Right atrium auricular region (tissue), 2 donors: ENCODE measurements around the gene SLC18A3. TPM values are rescaled to one million over a fixed set of nuclear protein-coding genes. Genes with fewer than 3 reads are reported as not detected.

ENCODE experiments used
- DNase-seq: peaks from one replicate; pipeline ENCODE4 v3.0.0-alpha.2; 2019; ENCODE audit warnings: low spot score
- H3K27ac ChIP-seq, 2 donors: fragments of 200-600 bp; sonication (generic); 1 replicate in 1 of 2; 2 replicates in 1 of 2; pipeline ENCODE4 v1.5.1; 2016 to 2019
- H3K27me3 ChIP-seq, 2 donors: fragments of 200-600 bp; sonication (generic); one replicate each; pipeline versions ENCODE4 v1.5.1 to v1.6.0; 2017 to 2019
- H3K36me3 ChIP-seq: fragments of 200-600 bp; sonication (generic); one replicate; pipeline ENCODE4 v1.5.1; 2016
- H3K4me1 ChIP-seq, 2 donors: fragments of 200-600 bp; sonication (generic); one replicate each; pipeline versions ENCODE4 v1.5.1 to v1.6.0; 2017 to 2019
- H3K4me3 ChIP-seq, 2 donors: fragments of 200-600 bp; sonication (generic); 1 replicate in 1 of 2; 2 replicates in 1 of 2; pipeline ENCODE4 v1.5.1; 2017 to 2019; ENCODE audit warnings: mild to moderate bottlenecking in 1 of 2, moderate library complexity in 1 of 2
- H3K9me3 ChIP-seq, 2 donors: fragments of 200-600 bp; sonication (generic); one replicate each; pipeline ENCODE4 v1.5.1; 2019
- CTCF ChIP-seq, 2 donors: fragments of 200-600 bp; sonication (generic); IDR thresholded peaks; one replicate each; pipeline ENCODE4 v1.5.1; 2019; ENCODE audit warnings: antibody characterized with exemption in 2 of 2
- total RNA-seq, 2 donors: library from RNA; depleted of rRNA; stranded (reverse); fragments of >200 nt; gene quantifications; one replicate each; pipeline ENCODE4 v1.1.0, GENCODE V29; 2016

SLC18A3 gene
- total RNA-seq, 2 donors from 2014 or later, result not detected

GRCh38 chr10:49661140-49661856 is 51.2 kb downstream of the SLC18A3 start:
- Histone ChIP-seq H3K27ac (no peak overlapping the region), H3K9me3 (peaks cover 0 to 14% of the 10 kb centered on the region in 2 donors), H3K36me3 (no peaks in the 10 kb centered on the region), H3K4me3 (no peak overlapping the region), H3K27me3 (no peaks in the 10 kb centered on the region), H3K4me1 (no peaks in the 10 kb centered on the region)
- DNase-seq, result no peak
- no peak for TF ChIP-seq CTCF (IDR thresholded peaks at IDR 0.05)

Other genes with a start within 250 kb of the SLC18A3 start
- not detected for gene DRGX, start 214.2 kb upstream of the SLC18A3 start, total RNA-seq
- gene ERCC6, start 71.2 kb upstream of the SLC18A3 start, total RNA-seq, result 10 to 100 TPM; 11.5 to 12.0 TPM
- gene CHAT, start 3.7 kb downstream of the SLC18A3 start, total RNA-seq, result not detected
- not detected for gene C10orf53, start 69.3 kb downstream of the SLC18A3 start, total RNA-seq
- gene OGDHL, start 152.0 kb downstream of the SLC18A3 start, total RNA-seq, result 1 to 10 TPM; 5.2 to 6.4 TPM